ENCODE data around the gene CASP14.
"Not testable (repeated sequence)": the region's sequence is repeated elsewhere in the genome, so short reads cannot be mapped to it uniquely, and the experiment has no call there.

Gene CASP14

DNA sequence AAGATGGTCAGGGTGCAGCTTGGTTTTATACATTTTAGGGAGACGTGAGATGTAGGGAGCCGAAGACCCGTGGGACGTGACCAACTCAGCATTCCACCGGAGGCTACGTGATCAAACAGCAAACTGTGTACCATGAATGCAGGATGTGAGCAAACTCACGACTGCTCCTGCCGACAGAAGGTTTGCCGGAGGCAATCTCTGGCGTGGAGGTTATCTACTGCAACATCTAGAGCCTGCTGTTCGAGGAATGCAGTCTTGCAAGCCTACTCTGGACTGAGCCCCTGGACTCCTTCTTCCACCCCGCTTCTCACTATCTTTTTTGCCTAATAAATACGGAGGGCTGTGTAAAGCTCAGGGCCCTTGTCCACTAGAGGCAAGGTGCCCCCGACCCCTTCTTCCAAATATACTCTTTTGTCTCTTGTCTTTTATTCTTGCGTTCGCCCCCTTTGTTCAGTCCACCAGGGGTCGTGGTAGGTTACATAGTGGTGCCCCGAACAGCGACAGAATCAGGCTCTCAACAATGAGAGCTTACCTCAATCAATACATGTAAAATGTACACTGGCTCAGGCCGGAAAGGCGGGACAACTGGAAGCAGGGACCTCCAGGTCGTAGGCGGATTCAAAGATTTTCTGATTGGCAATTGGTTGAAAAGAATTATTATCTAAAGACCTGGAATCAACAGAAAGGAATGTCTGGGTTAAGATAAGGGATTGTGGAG is 23.8 kb downstream of the CASP14 start:
- DNase-seq: no peak

DNA sequence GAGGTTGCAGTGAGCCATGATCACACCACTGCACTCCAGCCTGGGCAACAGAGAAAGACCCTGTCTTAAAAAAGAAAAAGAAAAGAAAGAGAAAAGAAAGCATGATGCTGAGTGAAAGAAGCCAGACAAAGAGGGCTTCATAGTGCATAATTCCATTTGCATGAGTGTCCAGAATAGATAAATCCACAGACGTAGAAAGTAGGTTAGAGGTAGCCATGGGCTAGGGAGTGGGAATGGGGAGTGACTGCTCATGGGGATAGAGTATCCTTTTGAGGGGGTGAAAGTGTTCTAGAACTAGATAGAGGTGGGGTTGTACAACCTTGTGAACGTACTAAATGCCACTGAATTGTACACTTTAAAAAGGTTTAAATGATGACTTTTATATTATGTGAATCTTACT is 25.1 kb downstream of the CASP14 start:
- no peak for DNase-seq

DNA sequence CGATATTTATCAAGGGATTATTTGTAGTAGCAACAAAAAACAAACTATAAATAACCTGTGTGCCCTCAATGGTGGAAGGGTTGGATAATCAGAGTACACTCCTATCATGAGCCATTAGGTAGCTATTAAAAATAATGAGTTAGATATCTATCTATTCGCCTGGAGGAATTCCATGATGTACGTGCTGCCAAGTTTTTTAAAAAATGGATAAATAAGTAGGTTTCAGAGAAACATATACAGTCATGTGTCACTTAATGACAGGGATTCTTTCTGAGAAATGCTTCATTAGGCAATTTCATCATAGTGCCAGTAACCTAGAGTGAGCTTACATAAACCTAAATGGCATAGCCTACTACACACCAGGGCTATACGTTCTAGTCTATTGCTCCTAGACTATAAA is 26.5 kb downstream of the CASP14 start:
- DNase-seq: no peak

- DNase-seq: not testable (repeated sequence)
Measured at GRCh38 chr19:15080002-15080401, 30.7 kb downstream of the CASP14 start.

GRCh38 chr19:15081911-15082310 is 32.6 kb downstream of the CASP14 start, which contains the start of gene OR1I1:
Gene OR1I1 (plus strand): TSS chr19:15082211. CDS start chr19:15087066, 4,855 bp downstream.
- no peak for DNase-seq

- DNase-seq: no peak
Measured at GRCh38 chr19:15087182-15087581, 37.9 kb downstream of the CASP14 start.

- no peak for DNase-seq
Measured at GRCh38 chr19:15091918-15092753, 42.9 kb downstream of the CASP14 start.

DNA sequence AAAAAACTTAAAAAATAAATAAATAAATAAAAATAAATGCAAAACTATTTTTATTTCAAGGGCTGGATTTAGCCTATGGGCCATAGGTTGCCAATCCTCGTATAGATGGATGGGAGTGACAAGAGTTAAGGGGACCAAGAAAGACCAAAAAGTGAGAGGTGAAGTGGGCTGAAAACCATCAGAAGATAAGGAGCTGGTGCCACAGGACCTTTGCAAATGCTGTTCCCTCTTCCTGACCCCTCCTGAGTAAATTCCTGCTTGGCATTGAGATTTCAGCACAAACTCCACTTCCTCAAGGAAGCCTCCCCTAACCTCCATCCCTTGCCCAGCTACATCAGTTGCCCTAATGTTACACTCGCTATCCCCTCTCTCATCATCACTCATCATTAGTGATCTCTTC is 43.7 kb downstream of the CASP14 start:
- no peak for DNase-seq

DNA sequence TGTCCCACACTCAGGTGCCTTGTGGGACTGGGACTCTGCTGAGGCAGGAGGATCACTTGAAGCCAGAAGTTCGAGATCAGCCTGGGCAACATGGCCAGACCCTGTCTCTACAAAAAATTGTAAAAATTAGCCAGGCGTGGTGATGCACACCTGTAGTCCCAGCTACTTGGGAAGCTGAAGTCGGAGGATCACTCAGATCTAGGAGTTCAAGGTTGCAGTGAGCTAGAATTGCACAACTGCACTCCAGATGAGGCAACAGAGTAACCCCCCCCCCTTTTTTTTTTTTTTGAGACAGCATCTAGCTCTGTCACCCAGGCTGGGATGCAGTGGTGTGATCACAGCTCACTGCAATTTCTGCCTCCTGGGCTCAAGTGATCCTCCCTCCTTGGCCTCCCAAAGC is 46.9 kb downstream of the CASP14 start:
- DNase-seq: no peak

GRCh38 chr19:15097980-15098379 is 48.7 kb downstream of the CASP14 start:
- DNase-seq: not testable (repeated sequence)

- no peak for DNase-seq
Measured at GRCh38 chr19:15098460-15098859, 49.2 kb downstream of the CASP14 start.

DNA sequence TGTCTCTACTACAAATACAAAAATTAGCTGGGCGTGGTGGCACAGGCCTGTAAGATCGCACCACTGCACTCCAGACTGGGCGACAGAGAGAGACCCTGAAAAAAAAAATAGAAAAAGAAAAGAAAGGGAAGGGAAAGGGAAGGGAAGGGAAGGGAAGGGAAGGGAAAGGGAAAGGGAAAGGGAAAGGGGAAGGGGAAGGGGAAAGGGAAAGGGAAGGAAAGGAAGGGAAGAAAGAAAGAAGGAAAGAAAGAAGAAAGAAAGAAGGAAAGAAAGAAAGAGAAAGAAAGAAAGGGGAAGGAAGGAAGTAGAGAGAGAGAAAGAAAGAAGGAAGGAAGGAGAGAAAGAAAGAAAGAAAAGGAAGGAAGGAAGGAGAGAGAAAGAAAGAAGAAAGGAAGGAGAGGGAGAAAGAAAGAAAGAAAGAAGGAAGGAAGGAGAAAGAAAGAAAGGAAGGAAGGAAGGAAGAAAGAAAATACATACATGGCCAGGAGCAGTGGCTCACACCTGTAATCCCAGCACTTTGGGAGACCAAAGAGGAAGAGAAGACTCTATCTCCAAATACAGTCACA is 49.8 kb downstream of the CASP14 start:
- DNase-seq: no peak

GRCh38 chr19:15101479-15102082 is 52.3 kb downstream of the CASP14 start:
- peak; percentile 78 for DNase-seq

- DNase-seq: no peak
Measured at GRCh38 chr19:15104003-15104402, 54.7 kb downstream of the CASP14 start.

DNA sequence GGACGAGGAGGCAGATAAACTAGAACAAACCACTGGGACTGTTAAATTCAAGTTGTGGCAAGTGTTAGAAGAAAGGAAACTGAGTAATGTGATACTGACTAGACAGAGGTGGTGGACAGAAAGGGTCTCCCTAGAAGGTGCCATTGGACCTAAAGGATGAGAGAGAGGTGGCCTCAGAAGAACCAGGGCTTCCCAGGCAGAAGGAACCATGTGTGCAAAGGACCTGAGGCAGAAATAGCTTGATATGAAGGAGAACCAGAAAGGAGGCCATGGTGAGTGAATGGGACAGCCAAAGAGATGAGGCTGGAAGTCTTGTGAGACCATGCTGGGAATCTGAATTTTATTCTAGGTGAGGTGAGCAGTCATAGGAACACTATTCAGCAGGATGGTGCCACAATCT is 55.1 kb downstream of the CASP14 start:
- no peak for DNase-seq

DNA sequence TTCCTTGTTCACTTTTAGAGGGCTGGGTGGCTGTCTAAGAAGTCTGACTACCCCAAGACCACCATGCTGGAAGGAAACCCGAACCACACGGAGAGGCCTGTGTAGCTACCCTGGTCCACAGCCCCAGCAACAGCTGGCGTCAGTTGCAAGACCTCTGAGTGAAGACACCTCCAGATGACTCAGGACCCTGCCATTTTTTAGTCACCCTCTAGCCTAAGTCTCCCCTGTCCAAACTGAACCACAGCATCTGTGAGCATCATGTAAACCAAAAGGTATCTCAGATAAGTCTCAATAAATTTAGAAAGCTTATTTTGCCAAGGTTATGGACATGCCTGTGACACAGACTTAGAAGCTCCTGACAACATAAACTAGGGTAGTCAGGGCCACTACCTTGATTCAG is 55.8 kb downstream of the CASP14 start:
- no peak for DNase-seq

GRCh38 chr19:15107061-15108010 is 58.1 kb downstream of the CASP14 start, which contains the start of gene SYDE1:
Gene SYDE1 (plus strand): TSS chr19:15107401. CDS start chr19:15107434, 33 bp downstream.
- peak; percentile 70 for DNase-seq
